Esophagus (tissue), 2 donors: Measurements from ENCODE around the gene ABCC12. TPM values are rescaled to one million over a fixed set of nuclear protein-coding genes. Genes with fewer than 3 reads are reported as not detected.
"Not testable (repeated sequence)": the region's sequence is repeated elsewhere in the genome, so short reads cannot be mapped to it uniquely, and the experiment has no call there.

Experiments used
- H3K27ac ChIP-seq, 2 donors: one replicate each; pipeline ENCODE4 v1.5.1; 2013; ENCODE audit warnings: low read depth in 2 of 2, mild to moderate bottlenecking in 2 of 2, inconsistent platforms in 1 of 2, low read length in 1 of 2, moderate library complexity in 1 of 2
- H3K27me3 ChIP-seq, 2 donors: one replicate each; pipeline ENCODE4 v1.6.1; 2013; ENCODE audit warnings: low read length in 2 of 2, control low read depth in 1 of 2, mild to moderate bottlenecking in 1 of 2; ENCODE audit not compliant: insufficient read depth in 2 of 2, control insufficient read depth in 1 of 2
- H3K36me3 ChIP-seq, 2 donors: one replicate each; pipeline ENCODE4 v1.6.1; 2013; ENCODE audit warnings: low read length in 1 of 2; ENCODE audit not compliant: control insufficient read depth in 2 of 2, insufficient read depth in 2 of 2
- H3K4me1 ChIP-seq, 2 donors: one replicate each; pipeline ENCODE4 v1.6.1; 2013; ENCODE audit warnings: low read length in 1 of 2; ENCODE audit not compliant: control insufficient read depth in 2 of 2, insufficient read depth in 2 of 2
- H3K4me3 ChIP-seq, 2 donors: one replicate each; pipeline ENCODE4 v1.5.1; 2013; ENCODE audit warnings: low read length in 2 of 2, mild to moderate bottlenecking in 2 of 2, low read depth in 1 of 2, moderate library complexity in 1 of 2
- H3K9me3 ChIP-seq, 2 donors: one replicate each; pipeline ENCODE4 v1.6.1; 2013; ENCODE audit warnings: mild to moderate bottlenecking in 2 of 2, low read depth in 1 of 2, low read length in 1 of 2, moderate library complexity in 1 of 2; ENCODE audit not compliant: control insufficient read depth in 2 of 2, insufficient read depth in 1 of 2
- WGBS, 2 donors: extraction: QIAGEN DNeasy Blood & Tissue Kit; methylation state at CpG; one replicate each; pipeline ENCODE4 v1.1.7; 2013; 5-methylcytosine and 5-hydroxymethylcytosine counted together
- polyA plus RNA-seq, 2 donors: library from polyadenylated mRNA; stranded (reverse); fragments of 200-250 nt; gene quantifications; one replicate each; pipeline ENCODE4 v1.2.3, GENCODE V29; 2013
- donor health status: healthy with polysubstance abuse.
- donor health status: Bipolar disorder and iron deficiency.

ABCC12 gene
- polyA plus RNA-seq, 2 donors = not detected

DNA sequence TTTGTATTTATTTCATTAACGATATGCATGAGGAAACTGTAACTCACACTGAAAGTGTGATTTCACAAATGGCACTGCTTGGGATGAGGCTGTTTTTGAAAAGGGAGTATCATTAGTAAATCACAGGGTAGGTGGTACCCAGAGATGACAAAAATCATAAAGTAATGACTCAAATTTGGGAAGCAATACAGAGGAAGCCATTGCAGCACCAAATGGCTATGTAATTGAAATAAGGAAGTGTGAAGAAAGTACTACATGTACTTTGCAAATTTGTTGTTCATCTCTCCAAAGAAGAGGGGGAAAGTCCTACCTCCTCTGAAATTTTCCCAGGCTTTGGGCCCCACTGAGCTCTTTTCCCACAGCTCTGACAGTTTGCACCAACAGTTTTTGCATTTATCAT, 12.3 kb upstream of the ABCC12 start:
- Histone ChIP-seq H3K27me3 (no peaks in the 10 kb centered on the region), H3K9me3 (no peaks in the 10 kb centered on the region), H3K4me1 (no peaks in the 10 kb centered on the region), H3K4me3 (no peak overlapping the region), H3K27ac (no peak overlapping the region), H3K36me3 (no peaks in the 10 kb centered on the region)
- WGBS, 2 donors = 78 to 84% methylated on average over 1 of the region's 1 CpG

DNA sequence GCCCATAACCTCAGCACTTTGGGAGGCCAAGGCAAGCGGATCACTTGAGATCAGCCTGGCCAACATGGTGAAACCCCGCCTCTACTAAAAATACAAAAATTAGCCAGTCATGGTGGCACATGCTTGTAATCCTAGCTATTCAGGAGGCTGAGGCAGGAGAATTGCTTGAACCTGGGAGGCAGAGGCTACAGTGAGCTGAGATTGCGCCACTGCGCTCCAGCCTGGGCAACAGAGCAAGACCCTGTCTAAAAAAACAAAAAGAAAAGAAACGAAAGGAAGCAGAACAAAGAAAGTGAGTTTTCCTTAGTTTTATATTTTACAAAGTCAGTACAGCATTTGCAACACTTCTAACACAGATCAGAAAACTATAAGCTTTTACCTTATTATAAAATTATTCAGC, 10.8 kb upstream of the ABCC12 start:
- WGBS, 2 donors = 91 to 94% methylated on average over 5 of the region's 5 CpGs
- not testable (repeated sequence) for H3K4me1 ChIP-seq, H3K36me3 ChIP-seq, H3K9me3 ChIP-seq, H3K27ac ChIP-seq, H3K4me3 ChIP-seq, H3K27me3 ChIP-seq

DNA sequence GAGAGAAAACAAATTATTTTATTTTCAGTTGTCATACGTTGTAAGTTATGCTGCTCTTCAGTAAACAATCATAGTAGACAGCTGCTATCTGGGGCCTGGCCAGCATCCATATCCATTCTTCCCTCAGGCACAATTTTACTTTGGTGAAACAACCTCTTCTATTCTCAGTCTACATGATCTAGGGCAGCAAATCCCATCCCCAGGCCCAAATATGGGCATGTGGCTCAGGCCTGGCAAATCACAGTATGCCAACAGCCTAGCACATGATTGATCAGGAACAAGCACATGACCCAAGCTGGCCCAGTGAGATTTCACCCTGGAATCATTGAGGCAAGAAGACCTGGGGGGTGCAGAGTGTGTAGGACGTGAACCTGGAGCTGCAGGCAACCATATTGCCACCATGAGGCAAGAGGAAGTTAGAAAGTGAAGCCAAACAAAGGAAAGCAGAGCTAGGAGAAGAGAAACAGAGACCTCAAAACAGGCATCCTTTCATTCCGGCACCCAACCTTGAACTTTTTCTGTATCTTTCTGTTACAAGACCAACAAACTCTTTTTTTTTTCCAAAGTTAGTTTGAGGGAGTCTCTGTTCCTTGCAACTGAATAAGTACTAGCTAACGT, 10.3 kb upstream of the ABCC12 start:
- Histone ChIP-seq H3K27ac (no peak overlapping the region), H3K36me3 (no peaks in the 10 kb centered on the region), H3K4me3 (no peak overlapping the region), H3K27me3 (no peaks in the 10 kb centered on the region), H3K9me3 (no peaks in the 10 kb centered on the region), H3K4me1 (no peaks in the 10 kb centered on the region)
- WGBS, 2 donors = 78 to 83% methylated on average over 4 of the region's 4 CpGs

DNA sequence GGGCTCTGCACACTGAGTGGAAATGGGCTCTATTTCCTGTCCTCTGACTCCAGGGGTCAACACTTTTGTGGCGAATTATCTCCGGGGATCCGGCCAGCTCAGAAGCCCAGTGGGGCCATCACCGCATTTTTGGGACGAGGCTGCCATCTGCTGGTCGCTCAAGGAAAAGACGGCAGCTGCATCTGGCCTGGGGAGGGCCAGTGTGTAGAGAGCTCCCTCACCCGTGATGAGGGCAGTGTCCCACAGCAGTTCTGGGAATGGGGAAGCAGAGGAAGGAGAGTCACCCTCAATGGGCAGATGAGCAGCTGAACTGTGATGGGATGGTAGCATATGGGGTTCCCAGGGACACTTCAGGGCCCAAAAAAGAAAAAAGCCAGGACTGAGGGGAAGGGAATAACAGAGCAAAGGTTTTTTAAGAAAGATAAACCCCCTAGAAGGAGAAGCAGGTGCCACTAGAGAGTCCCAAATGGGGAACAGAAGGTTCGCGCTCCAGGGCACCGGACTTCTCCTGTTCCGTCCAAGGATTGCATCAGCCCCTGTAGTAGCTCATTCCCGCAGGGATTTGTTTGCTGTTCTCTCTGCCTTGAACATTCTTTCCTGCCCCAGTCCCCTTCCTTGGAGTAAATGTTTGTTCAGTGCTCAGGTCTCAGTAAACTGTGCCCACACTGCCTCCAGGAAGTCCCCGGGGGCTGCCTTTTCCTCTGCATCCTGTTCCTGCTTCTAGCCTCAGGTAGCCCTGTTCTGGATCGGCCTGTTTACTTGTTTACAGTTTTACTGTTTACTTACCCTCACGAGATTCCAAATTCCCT, 9.3 kb upstream of the ABCC12 start:
- H3K27ac ChIP-seq = no peak overlapping the region
- no peak overlapping the region for H3K4me3 ChIP-seq
- no peaks in the 10 kb centered on the region for H3K9me3 ChIP-seq
- H3K27me3 ChIP-seq = no peaks in the 10 kb centered on the region
- 26 to 28% methylated on average over 16 of the region's 16 CpGs for WGBS, 2 donors
- H3K4me1 ChIP-seq = no peaks in the 10 kb centered on the region
- H3K36me3 ChIP-seq = no peaks in the 10 kb centered on the region

DNA sequence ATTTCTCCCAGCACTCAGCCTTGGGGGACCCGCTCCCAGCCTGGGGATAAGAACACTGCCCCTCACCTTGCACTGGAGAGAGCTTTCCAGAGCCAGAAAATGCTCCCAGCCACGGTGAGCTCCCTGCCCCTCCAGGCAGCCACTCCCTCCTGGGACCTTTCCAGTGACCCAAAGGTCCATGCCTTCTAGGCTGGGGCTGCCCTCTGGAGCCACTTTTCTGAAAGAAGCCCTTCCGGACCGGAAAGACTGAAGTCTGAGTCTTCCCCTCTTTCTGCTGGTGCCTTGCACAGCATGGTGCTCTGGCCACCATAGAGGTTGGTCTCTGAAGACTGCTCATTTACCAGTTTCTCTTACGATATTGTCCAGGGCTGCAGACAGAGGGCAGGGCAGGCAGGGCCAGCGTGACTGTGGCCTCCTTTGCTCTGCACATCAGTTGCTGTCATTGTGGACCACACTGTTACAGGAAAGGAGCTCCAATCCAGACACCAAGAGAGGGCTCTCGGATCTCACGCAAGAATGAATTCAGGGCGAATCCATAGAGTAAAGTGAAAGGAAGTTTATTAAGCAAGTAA, 7.1 kb upstream of the ABCC12 start:
- Histone ChIP-seq H3K4me1 (no peaks in the 10 kb centered on the region), H3K9me3 (no peaks in the 10 kb centered on the region), H3K27me3 (no peaks in the 10 kb centered on the region), H3K27ac (no peak overlapping the region), H3K4me3 (no peak overlapping the region), H3K36me3 (no peaks in the 10 kb centered on the region)
- 79 to 80% methylated on average over 9 of the region's 9 CpGs for WGBS, 2 donors

DNA sequence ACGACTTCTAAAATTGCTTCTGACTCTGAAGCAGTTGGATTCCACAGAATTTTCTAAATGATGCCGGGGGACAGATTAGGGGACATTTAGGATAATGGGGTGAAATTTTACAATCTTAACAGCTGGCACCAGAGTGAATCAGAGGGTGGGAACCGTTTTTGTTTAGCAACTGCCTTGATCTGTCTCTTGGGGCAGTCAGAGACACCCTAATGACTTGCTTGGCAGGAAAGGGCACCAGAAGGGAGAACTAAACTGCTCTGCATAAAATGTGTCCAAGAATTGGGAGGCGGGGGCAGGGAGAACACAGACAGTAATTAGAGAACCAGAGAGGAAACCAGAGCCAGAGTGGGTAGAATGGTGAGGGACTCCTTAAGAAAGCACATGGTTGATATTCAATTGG, 6.1 kb upstream of the ABCC12 start:
- WGBS, 2 donors = 71 to 73% methylated on average over 4 of the region's 4 CpGs
- H3K36me3 ChIP-seq = no peaks in the 10 kb centered on the region
- no peak overlapping the region for H3K4me3 ChIP-seq
- no peaks in the 10 kb centered on the region for H3K27me3 ChIP-seq
- H3K4me1 ChIP-seq = peaks cover 0 to under 1% of the 10 kb centered on the region in 2 donors
- no peaks in the 10 kb centered on the region for H3K9me3 ChIP-seq
- no peak overlapping the region for H3K27ac ChIP-seq

DNA sequence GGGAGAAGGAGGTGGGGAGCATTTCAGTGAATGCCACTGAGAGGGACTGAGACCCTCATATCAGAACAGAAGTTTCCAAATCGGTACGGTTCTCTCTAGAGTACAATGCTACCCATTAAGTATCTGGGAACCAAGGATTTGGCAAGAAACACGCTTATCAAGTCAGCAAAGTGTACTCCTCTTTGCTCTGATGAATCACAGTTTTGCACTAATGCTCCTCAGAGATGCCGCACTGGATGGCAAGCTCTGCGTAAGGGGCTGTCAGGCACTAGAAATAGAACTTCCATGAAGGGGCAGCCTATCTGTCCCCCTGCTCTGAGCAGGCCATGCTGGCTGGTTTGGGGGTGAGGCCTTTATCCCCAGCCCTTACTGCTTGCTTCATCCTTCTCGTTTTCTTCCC, 4.8 kb upstream of the ABCC12 start:
- Histone ChIP-seq H3K4me3 (no peak overlapping the region), H3K27me3 (no peaks in the 10 kb centered on the region), H3K4me1 (peaks cover 0 to 2% of the 10 kb centered on the region in 2 donors), H3K27ac (no peak overlapping the region), H3K36me3 (no peaks in the 10 kb centered on the region), H3K9me3 (no peaks in the 10 kb centered on the region)
- 81 to 83% methylated on average over 6 of the region's 6 CpGs for WGBS, 2 donors

DNA sequence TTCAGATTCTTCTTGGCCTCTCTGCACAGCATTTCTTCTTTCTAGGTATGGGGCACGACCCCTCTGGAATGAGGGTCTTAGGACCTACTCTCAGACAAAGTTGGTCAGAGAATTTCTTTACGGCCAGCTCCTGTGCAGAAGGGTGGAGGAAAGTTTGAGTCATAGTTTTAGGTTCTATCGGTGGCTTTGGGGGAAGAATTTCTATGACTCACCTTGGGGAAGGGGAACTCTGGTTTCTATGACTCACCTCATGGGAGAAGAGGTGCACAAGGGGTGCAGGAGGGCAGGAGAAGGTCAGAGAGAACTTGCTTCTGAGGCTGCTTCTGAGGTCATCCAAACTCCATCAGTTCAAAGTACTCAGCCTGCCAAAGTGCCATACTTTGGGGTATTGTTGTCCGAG, 2.5 kb upstream of the ABCC12 start:
- no peaks in the 10 kb centered on the region for H3K9me3 ChIP-seq
- 47 to 48% methylated on average over 4 of the region's 4 CpGs for WGBS, 2 donors
- no peak overlapping the region for H3K4me3 ChIP-seq
- H3K36me3 ChIP-seq = no peaks in the 10 kb centered on the region
- no peaks in the 10 kb centered on the region for H3K27me3 ChIP-seq
- no peak overlapping the region for H3K27ac ChIP-seq
- H3K4me1 ChIP-seq = peaks cover 0 to 2% of the 10 kb centered on the region in 2 donors

DNA sequence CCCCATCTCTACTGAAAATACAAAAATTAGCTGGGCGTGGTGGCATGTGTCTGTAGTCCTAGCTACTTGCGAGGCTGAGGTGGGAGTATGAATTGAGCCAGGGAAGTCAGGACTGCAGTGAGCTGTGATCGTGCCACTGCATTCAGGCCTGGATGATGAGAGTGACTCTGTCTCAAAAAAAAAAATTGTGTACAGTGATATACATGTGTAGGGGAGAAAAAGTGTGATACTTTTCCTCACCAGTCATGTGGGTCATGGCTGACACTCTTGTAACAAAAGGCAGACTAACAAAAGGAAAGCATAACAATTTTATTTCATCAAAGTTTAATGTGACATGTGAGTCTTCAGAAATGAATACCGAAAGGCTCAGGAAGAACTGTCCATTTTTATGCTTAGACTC, 2.0 kb upstream of the ABCC12 start:
- 79 to 83% methylated on average over 4 of the region's 4 CpGs for WGBS, 2 donors
- Histone ChIP-seq H3K27ac (no peak overlapping the region), H3K4me3 (no peak overlapping the region), H3K4me1 (peaks cover 0 to 2% of the 10 kb centered on the region in 2 donors), H3K9me3 (no peaks in the 10 kb centered on the region), H3K27me3 (no peaks in the 10 kb centered on the region), H3K36me3 (no peaks in the 10 kb centered on the region)
